GM12865 (cell line): ENCODE data around the gene UMODL1.

Source experiments
- DNase-seq: peaks from one replicate; pipeline ENCODE4 v3.0.0; 2010; ENCODE audit warnings: low read depth
- H3K4me3 ChIP-seq: 2 replicates; pipeline ENCODE4 v1.5.1; 2011; ENCODE audit warnings: mild to moderate bottlenecking, low read depth, low read length, control low read depth
- TF ChIP-seq, protein P1 (sequence below): IDR thresholded peaks from 2 replicates; pipeline ENCODE4 v1.5.1; 2011; ENCODE audit warnings: low read length, control low read depth, low read depth, inconsistent platforms; ENCODE audit not compliant: insufficient read depth; ENCODE audit errors: missing control alignments

The UMODL1 gene

GRCh38 chr21:42122808-42123207 lies 51.7 kb downstream of the UMODL1 start:
- DNase-seq: no peak
- no peak overlapping the region for H3K4me3 ChIP-seq
- TF ChIP-seq, protein P1, sequence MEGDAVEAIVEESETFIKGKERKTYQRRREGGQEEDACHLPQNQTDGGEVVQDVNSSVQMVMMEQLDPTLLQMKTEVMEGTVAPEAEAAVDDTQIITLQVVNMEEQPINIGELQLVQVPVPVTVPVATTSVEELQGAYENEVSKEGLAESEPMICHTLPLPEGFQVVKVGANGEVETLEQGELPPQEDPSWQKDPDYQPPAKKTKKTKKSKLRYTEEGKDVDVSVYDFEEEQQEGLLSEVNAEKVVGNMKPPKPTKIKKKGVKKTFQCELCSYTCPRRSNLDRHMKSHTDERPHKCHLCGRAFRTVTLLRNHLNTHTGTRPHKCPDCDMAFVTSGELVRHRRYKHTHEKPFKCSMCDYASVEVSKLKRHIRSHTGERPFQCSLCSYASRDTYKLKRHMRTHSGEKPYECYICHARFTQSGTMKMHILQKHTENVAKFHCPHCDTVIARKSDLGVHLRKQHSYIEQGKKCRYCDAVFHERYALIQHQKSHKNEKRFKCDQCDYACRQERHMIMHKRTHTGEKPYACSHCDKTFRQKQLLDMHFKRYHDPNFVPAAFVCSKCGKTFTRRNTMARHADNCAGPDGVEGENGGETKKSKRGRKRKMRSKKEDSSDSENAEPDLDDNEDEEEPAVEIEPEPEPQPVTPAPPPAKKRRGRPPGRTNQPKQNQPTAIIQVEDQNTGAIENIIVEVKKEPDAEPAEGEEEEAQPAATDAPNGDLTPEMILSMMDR: no peak

- no peak overlapping the region for H3K4me3 ChIP-seq
- TF ChIP-seq, protein P1: no peak
These were observed 52.2 kb downstream of the UMODL1 start for GRCh38 chr21:42123219-42123908.

GRCh38 chr21:42124081-42124480 lies 53.0 kb downstream of the UMODL1 start:
- no peak for DNase-seq
- TF ChIP-seq, protein P1: no peak
- H3K4me3 ChIP-seq: no peak overlapping the region

More at GRCh38 chr21:42123219-42123908, 52.2 kb downstream of the UMODL1 start:
- DNase-seq: no peak

DNA sequence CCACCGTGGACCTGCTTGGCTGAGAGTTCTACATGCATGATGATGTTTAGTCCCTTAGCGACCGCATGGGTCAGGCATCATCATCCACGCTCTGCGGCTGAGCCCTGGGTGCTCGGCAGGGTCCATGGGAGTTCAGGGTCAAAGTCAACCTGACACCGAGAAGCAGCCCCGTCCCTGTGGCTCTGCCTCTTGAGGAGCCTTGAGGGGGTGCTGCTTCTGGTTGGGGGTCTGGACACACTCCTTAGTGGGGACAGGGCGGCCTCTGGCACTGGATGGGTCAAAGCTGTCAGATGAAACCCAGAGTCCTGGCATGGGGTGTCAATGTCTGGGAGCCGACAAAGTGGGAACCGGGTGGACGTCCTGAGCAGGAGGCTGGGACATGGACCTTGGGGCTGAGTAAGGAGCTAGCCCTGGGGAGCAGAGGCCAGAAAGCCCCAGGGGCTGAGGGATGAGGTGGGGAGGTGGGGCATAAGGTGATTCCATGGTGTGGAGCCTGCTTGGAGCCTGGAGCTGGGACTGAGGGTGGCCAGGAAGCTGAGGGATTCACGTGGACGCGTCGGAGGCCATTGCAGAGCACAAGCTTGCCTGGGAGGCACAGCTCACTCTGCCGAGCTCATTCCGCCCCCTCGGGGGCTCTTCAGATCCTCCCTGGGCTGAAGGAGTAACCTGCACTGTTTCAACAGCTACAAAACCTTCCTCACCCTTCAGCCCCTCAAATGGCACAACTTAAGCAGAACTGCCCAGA lies 53.9 kb downstream of the UMODL1 start:
- TF ChIP-seq, protein P1: no peak
- no peak for DNase-seq
- H3K4me3 ChIP-seq: no peak overlapping the region

DNA sequence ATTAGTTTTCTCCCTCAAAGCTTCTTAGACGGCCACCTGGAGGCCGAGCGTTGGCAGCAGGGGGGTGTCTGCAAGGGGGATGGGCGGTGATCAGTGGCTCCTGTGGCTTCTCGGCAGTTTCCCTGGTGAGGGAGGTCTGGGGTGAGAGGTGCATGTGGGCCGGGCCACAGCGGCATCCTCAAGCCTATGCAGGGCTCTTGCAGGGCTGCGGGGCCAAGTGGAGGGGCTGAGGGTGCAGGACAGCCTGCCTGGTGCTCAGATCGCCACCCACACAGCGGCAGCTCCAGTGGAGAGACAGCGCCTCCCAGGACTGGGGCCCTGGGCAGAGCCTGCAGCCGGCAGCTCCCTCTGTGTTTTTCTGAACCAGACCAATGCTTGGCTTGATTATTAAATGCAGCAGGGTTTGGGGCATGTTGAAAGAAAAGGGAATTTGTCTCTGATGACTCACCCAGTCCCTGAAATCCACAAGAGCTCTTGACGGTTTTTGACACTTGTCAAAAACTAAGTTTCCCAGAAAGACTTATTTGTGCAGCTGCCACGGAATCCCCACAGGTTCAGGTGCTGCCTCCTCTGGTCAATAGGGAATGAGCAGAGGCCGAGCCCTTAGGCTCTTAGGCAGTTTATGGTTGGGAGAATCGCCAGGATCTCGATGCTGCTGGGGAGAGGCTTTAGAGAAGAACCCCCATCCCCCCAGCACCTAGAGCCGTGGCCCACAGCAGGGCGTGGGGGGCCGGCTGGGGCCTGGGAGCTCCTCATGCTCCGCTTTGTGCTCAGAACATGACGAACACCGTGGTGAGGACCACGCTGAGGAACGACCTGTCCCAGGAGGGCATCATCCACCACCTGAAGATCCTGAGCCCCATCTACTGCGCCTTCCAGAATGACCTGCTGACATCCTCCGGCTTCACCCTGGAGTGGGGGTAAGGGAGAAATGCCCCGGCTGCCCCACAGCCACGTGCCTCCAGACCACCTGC lies 54.7 kb downstream of the UMODL1 start:
- no peak overlapping the region for H3K4me3 ChIP-seq
- TF ChIP-seq, protein P1: no peak
- DNase-seq: no peak
